NT2/D1 (cell line): Measurements from ENCODE around the gene PRKAR1A.

Source experiments
- DNase-seq: peaks from one replicate; pipeline ENCODE4 v3.0.0-alpha.2; 2011; ENCODE audit warnings: low read depth, low spot score
- H3K27me3 ChIP-seq: 2 replicates; pipeline ENCODE4 v1.6.0; 2011; ENCODE audit warnings: mild to moderate bottlenecking; ENCODE audit not compliant: insufficient read length, insufficient read depth
- H3K36me3 ChIP-seq: 2 replicates; pipeline ENCODE4 v1.6.1; 2011; ENCODE audit warnings: mild to moderate bottlenecking, low read length, mixed read lengths; ENCODE audit not compliant: insufficient read depth, insufficient read length
- H3K4me1 ChIP-seq: 2 replicates; pipeline ENCODE4 v1.5.1; 2011; ENCODE audit not compliant: insufficient read depth, insufficient read length
- H3K4me3 ChIP-seq: 2 replicates; pipeline ENCODE4 v1.5.1; 2011; ENCODE audit warnings: low read depth; ENCODE audit not compliant: insufficient read length
- H3K9ac ChIP-seq: 2 replicates; pipeline ENCODE4 v1.6.0; 2011; ENCODE audit warnings: low read depth; ENCODE audit not compliant: insufficient read length
- H3K9me3 ChIP-seq: 2 replicates; pipeline ENCODE4 v1.5.1; 2011; ENCODE audit warnings: mild to moderate bottlenecking, low read length; ENCODE audit not compliant: insufficient read depth
- SUZ12 ChIP-seq: IDR thresholded peaks from 2 replicates; pipeline ENCODE4 v1.6.1; 2011; ENCODE audit not compliant: insufficient read length, insufficient read depth; ENCODE audit errors: extremely low read depth
- YY1 ChIP-seq: IDR thresholded peaks from 2 replicates; pipeline ENCODE4 v1.6.1; 2011; ENCODE audit not compliant: insufficient read length, insufficient read depth
- ZNF274 ChIP-seq: IDR thresholded peaks from 2 replicates; pipeline ENCODE4 v1.6.1; 2011; ENCODE audit warnings: mild to moderate bottlenecking, low read depth, low read length

PRKAR1A gene

GRCh38 chr17:68598545-68598961, 86.3 kb downstream of the PRKAR1A start:
- Histone ChIP-seq H3K36me3 (no peaks in the 10 kb centered on the region), H3K9ac (no peak overlapping the region), H3K9me3 (0 out of 2 replicates have a peak, but pooled peaks cover 7% of the 10 kb centered on the region), H3K4me3 (no peak overlapping the region), H3K27me3 (peaks cover 46% of the 10 kb centered on the region), H3K4me1 (no peaks in the 10 kb centered on the region)
- TF ChIP-seq ZNF274 (no peak), YY1 (no peak), SUZ12 (no peak)
- DNase-seq, result no peak

GRCh38 chr17:68599091-68599490, 86.9 kb downstream of the PRKAR1A start:
- peaks cover 46% of the 10 kb centered on the region for H3K27me3 ChIP-seq
- no peak for TF ChIP-seq YY1
- no peak for TF ChIP-seq SUZ12
- no peak for TF ChIP-seq ZNF274
- 0 out of 2 replicates have a peak, but pooled peaks cover 8% of the 10 kb centered on the region for H3K9me3 ChIP-seq
- no peaks in the 10 kb centered on the region for H3K4me1 ChIP-seq
- no peak for DNase-seq
- no peaks in the 10 kb centered on the region for H3K36me3 ChIP-seq
- H3K9ac ChIP-seq, result no peak overlapping the region
- H3K4me3 ChIP-seq, result no peak overlapping the region

GRCh38 chr17:68599552-68600066, 87.4 kb downstream of the PRKAR1A start:
- Histone ChIP-seq H3K9me3 (0 out of 2 replicates have a peak, but pooled peaks cover 8% of the 10 kb centered on the region), H3K36me3 (no peaks in the 10 kb centered on the region), H3K4me3 (peak overlapping the region; percentile 68), H3K4me1 (no peaks in the 10 kb centered on the region), H3K9ac (peak overlapping the region; percentile 82), H3K27me3 (peaks cover 46% of the 10 kb centered on the region)
- TF ChIP-seq YY1 (no peak), ZNF274 (no peak), SUZ12 (no peak)
- DNase-seq, result no peak

- Histone ChIP-seq H3K4me3 (peak overlapping the region; percentile 68), H3K27me3 (peaks cover 46% of the 10 kb centered on the region), H3K36me3 (no peaks in the 10 kb centered on the region), H3K4me1 (no peaks in the 10 kb centered on the region), H3K9ac (peak overlapping the region; percentile 82), H3K9me3 (0 out of 2 replicates have a peak, but pooled peaks cover 8% of the 10 kb centered on the region)
- no peak for TF ChIP-seq ZNF274
- TF ChIP-seq SUZ12, result no peak
- TF ChIP-seq YY1, result no peak
- DNase-seq, result no peak
Observed at GRCh38 chr17:68600067-68600930, 88.1 kb downstream of the PRKAR1A start.
